DOHH2 (cell line): Measurements from ENCODE around the gene SPOP.

Source experiments
- EZH2phosphoT487 ChIP-seq: fragments of 200-600 bp; sonication (generic); IDR thresholded peaks from 2 replicates; pipeline ENCODE4 v1.6.1; 2017; ENCODE audit warnings: borderline replicate concordance, mild to moderate bottlenecking, antibody characterized with exemption, low read length, moderate library complexity, mixed read lengths
- TF ChIP-seq, protein P1 (sequence below): fragments of 200-600 bp; sonication (generic); IDR thresholded peaks from one replicate; pipeline ENCODE4 v1.5.1; 2014; ENCODE audit warnings: antibody characterized with exemption, mild to moderate bottlenecking, low read depth, low read length; ENCODE audit not compliant: poor library complexity, severe bottlenecking

DNA sequence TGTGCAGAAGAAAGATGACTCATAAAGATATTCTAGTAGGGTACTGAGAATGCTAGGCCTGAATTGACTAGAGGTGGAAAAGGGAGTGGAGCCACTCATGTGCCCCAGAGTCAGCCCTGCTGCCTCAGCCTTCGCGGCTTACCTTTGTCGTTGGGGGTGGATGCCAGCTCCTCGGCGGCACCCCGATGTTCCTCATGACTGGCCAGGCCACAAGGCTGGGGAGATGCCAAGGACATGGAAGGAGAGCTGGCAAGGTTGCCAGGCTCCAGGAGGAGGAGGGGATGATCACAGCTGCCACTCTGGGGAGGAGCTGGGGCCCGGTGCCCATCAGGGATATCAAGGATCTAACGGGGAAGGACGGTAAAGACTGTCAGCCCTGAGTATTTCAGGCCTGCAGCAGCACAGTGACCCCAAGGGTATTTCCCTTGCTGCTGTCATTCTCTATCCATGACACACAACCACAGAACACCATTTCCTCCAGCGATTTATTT lies 39.5 kb upstream of the SPOP start:
- TF ChIP-seq, protein P1, sequence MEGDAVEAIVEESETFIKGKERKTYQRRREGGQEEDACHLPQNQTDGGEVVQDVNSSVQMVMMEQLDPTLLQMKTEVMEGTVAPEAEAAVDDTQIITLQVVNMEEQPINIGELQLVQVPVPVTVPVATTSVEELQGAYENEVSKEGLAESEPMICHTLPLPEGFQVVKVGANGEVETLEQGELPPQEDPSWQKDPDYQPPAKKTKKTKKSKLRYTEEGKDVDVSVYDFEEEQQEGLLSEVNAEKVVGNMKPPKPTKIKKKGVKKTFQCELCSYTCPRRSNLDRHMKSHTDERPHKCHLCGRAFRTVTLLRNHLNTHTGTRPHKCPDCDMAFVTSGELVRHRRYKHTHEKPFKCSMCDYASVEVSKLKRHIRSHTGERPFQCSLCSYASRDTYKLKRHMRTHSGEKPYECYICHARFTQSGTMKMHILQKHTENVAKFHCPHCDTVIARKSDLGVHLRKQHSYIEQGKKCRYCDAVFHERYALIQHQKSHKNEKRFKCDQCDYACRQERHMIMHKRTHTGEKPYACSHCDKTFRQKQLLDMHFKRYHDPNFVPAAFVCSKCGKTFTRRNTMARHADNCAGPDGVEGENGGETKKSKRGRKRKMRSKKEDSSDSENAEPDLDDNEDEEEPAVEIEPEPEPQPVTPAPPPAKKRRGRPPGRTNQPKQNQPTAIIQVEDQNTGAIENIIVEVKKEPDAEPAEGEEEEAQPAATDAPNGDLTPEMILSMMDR, result no peak
- TF ChIP-seq EZH2phosphoT487, result no peak
